ENCODE measurements around the gene CPLANE2. TPM values are rescaled to one million over a fixed set of nuclear protein-coding genes. Genes with fewer than 3 reads are reported as not detected.
"Not testable (repeated sequence)": the region's sequence is repeated elsewhere in the genome, so short reads cannot be mapped to it uniquely, and the experiment has no call there.

Gene CPLANE2
- total RNA-seq, 1 donor from 2014 or later = 5.8 TPM

DNA sequence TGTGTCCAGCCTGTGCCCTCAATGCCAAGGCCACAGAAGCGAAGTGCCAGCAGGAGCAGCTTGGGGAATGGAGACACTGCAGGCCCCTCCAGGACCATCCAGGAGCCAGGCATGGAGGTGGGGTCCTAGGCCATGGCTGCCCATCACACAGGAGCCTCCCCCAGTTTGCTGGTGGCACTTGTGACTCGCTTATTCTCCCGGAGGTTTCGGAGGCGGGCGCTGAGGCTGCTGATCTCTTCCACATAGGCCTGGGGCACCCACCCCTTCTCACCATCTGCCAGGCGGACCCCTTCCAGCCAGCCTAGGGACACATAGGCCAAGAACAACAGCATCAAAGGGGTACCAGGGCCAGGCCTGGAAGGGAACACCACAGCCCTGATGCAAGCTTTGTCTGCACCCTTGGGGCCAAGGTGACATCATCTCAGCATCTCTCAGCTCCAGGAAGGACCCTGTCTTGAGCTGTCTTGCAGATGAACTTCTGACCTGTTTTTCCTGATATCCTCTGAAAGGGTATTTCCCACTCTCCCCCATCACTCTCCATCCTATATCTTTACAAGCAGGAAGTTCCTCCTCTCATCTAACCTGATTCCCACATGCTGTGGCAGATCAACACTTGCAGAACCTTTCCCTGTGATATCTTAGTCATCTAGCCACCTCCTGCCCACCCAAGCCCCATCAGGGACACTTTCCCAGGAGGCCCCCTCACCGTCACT lies 38.4 kb downstream of the CPLANE2 start:
- no peak for DNase-seq (ENCODE audit: low read depth)
- Histone ChIP-seq H3K36me3 (ENCODE audit: control insufficient read depth, insufficient read depth, low read length) (peaks cover 1% of the 10 kb centered on the region), H3K27me3 (ENCODE audit: control insufficient read depth, insufficient read depth, low read length) (no peaks in the 10 kb centered on the region), H3K4me3 (ENCODE audit: low read depth, low read length) (no peak overlapping the region)
- TF ChIP-seq, protein P1, sequence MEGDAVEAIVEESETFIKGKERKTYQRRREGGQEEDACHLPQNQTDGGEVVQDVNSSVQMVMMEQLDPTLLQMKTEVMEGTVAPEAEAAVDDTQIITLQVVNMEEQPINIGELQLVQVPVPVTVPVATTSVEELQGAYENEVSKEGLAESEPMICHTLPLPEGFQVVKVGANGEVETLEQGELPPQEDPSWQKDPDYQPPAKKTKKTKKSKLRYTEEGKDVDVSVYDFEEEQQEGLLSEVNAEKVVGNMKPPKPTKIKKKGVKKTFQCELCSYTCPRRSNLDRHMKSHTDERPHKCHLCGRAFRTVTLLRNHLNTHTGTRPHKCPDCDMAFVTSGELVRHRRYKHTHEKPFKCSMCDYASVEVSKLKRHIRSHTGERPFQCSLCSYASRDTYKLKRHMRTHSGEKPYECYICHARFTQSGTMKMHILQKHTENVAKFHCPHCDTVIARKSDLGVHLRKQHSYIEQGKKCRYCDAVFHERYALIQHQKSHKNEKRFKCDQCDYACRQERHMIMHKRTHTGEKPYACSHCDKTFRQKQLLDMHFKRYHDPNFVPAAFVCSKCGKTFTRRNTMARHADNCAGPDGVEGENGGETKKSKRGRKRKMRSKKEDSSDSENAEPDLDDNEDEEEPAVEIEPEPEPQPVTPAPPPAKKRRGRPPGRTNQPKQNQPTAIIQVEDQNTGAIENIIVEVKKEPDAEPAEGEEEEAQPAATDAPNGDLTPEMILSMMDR (IDR thresholded peaks at IDR 0.05; ENCODE audit: insufficient read depth, low read length, severe bottlenecking) = no peak
- no peak for FAIRE-seq

DNA sequence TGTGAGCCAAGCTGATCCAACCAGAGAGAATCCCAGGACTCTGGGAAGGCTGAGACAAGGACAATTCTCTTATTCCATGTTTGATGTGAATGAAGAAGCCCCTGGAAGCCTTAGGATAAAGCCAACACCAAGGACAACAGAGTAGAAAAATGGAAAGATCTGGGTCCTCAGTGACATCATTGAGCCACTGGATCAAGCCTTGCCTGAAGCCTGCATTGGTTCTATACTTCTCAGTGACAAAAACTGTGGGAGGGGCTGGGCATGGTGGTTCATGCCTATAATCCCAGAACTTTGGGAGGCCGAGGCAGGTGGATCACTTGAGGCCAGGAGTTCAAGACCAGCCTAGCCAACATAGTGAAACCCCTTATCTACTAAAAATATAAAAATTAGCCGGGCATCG lies 40.1 kb downstream of the CPLANE2 start:
- Histone ChIP-seq H3K27me3 (ENCODE audit: control insufficient read depth, insufficient read depth, low read length) (no peaks in the 10 kb centered on the region), H3K36me3 (ENCODE audit: control insufficient read depth, insufficient read depth, low read length) (peaks cover 1% of the 10 kb centered on the region), H3K4me3 (ENCODE audit: low read depth, low read length) (no peak overlapping the region)
- FAIRE-seq = no peak
- DNase-seq (ENCODE audit: low read depth) = no peak
- TF ChIP-seq, protein P1 (IDR thresholded peaks at IDR 0.05; ENCODE audit: insufficient read depth, low read length, severe bottlenecking) = no peak

DNA sequence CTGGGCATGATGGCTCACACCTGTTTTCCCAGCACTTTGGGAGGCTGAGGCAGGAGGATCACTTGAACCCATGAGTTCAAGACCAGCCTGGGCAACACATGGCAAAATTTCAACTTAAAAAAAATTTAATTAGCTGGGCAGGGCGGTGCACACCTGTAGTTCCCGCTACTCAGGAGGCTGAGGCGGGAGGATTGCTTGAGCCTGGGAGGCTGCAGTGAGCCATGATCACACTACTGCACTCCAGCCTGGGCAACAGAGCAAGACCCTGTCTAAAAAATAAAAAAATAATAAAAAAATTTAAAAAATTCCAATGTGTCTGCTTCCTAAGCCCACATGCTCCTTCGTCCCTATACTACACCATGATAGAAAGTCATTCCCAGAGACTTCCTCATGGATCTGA lies 40.8 kb downstream of the CPLANE2 start:
- H3K4me3 ChIP-seq (ENCODE audit: low read depth, low read length); H3K36me3 ChIP-seq (ENCODE audit: control insufficient read depth, insufficient read depth, low read length); DNase-seq (ENCODE audit: low read depth); FAIRE-seq; H3K27me3 ChIP-seq (ENCODE audit: control insufficient read depth, insufficient read depth, low read length): not testable (repeated sequence)

DNA sequence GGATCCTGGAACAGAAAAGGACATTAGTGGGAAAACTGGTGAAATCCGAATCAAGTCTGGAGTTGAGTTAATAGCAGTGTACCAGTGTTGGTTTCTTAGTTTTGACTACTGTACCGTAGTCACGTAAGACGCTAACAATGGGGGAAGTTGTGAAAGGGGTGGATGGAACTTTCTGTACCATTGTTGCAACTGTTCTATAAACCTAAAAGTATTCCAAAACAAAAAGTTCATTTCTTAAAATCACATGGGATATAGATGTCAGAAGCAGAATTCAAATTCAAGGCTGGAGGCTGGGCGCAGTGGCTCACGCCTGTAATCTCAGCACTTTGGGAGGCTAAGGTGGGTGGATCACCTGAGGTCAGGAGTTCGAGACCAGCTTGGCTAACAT lies 41.5 kb downstream of the CPLANE2 start:
- no peak for FAIRE-seq
- Histone ChIP-seq H3K27me3 (ENCODE audit: control insufficient read depth, insufficient read depth, low read length) (no peaks in the 10 kb centered on the region), H3K4me3 (ENCODE audit: low read depth, low read length) (no peak overlapping the region), H3K36me3 (ENCODE audit: control insufficient read depth, insufficient read depth, low read length) (peaks cover 1% of the 10 kb centered on the region)
- DNase-seq (ENCODE audit: low read depth) = no peak
- TF ChIP-seq, protein P1 (IDR thresholded peaks at IDR 0.05; ENCODE audit: insufficient read depth, low read length, severe bottlenecking) = no peak

DNA sequence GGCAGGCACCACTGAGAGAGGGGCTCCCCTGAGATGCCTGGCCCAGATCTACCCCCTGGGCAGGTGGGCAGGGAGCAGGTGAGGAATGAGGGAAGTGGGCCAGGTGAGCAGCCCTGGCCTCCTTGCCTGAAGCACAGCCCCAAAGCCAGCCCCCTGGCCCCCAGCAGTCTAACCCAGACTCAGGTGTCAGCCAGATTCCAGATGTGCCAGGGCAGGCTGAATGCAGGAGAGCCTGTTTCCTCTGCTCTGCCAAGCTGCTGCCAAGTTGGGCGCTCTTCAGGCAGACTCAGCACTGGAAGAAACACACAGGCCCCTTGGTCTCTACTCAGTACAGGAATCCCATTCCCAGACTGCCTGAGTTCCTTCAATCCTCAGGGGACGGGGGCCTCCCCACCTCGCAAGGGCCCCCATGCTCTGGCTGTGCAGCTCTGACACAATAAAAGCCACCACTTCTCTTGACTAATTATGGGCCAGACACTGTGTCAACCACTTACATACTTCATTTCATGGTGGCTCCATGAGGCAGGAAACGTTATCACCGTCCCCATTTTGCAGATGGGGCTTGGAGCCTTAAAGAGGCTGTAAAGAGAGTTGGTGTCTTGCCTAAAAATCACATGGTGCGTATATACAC lies 45.0 kb downstream of the CPLANE2 start:
- Histone ChIP-seq H3K4me3 (ENCODE audit: low read depth, low read length) (no peak overlapping the region), H3K36me3 (ENCODE audit: control insufficient read depth, insufficient read depth, low read length) (no peaks in the 10 kb centered on the region), H3K27me3 (ENCODE audit: control insufficient read depth, insufficient read depth, low read length) (no peaks in the 10 kb centered on the region)
- FAIRE-seq = no peak
- TF ChIP-seq, protein P1 (IDR thresholded peaks at IDR 0.05; ENCODE audit: insufficient read depth, low read length, severe bottlenecking) = no peak
- no peak for DNase-seq (ENCODE audit: low read depth)

DNA sequence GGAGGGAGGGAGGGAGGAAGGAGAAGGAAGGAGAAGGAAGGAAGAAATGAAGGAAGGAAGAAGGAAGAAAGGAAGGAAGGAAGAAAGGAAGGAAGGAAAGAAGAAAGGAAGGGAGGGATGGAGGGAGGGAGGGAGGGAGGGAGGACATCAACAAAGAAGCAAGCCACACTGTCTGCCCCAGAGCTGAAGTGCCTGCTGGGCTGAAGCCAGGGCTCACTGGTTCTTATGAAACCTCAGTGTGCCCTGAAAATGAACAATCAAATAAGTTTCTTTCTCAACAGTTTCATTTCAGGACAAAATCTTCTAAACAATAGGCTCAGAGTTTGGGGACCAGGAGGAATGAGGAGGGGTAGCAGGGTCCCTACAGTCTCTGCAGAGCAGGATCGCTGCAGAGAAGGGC lies 45.7 kb downstream of the CPLANE2 start:
- DNase-seq (ENCODE audit: low read depth) = no peak
- H3K27me3 ChIP-seq (ENCODE audit: control insufficient read depth, insufficient read depth, low read length) = no peaks in the 10 kb centered on the region
- no peak for FAIRE-seq
- TF ChIP-seq, protein P1 (IDR thresholded peaks at IDR 0.05; ENCODE audit: insufficient read depth, low read length, severe bottlenecking) = no peak
- H3K36me3 ChIP-seq (ENCODE audit: control insufficient read depth, insufficient read depth, low read length) = no peaks in the 10 kb centered on the region
- no peak overlapping the region for H3K4me3 ChIP-seq (ENCODE audit: low read depth, low read length)
